Stimulated activated CD8-positive, alpha-beta memory T cell treated with anti-CD3 and anti-CD28 coated beads, Interleukin-4, amount 100 ng/mL, for 24 hours (primary cell): ENCODE data around the gene COG5.
A peak's percentile ranks its signal among the peaks of the same experiment; 100 is the strongest.

Source experiments
- DNase-seq: peaks from one replicate; pipeline ENCODE4 v3.0.0-alpha.2; 2020; ENCODE audit warnings: low read depth

The COG5 gene

GRCh38 chr7:107563775-107564552 lies at the start of gene COG5, which contains the start of gene DUS4L:
Gene COG5, minus strand, starts transcription at chr7:107563920. Its CDS starts 24 bp downstream, at chr7:107563896.
Gene DUS4L, plus strand, starts transcription at chr7:107563971. Its CDS starts 3,100 bp downstream, at chr7:107567071.
- DNase-seq = peak; percentile 79

DNA sequence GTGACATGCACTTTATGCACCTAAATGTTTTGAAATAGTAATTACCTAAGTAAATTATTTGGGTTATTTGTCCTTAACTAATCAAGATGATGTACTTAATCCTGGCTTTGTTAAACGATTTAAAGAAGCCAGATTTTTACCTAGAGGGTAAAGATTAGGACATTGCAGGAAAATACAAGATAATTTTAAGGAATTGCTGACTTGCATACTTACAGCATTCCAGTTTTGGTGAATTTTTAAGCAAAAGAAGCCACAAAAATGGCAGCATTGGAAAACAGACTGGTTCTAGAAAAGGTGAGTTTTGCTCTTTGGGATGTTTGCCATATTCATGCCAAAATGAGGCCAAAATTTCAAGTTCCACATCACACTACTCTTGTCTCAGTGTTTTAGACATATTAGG lies 49.7 kb upstream of the COG5 start:
- DNase-seq = no peak

DNA sequence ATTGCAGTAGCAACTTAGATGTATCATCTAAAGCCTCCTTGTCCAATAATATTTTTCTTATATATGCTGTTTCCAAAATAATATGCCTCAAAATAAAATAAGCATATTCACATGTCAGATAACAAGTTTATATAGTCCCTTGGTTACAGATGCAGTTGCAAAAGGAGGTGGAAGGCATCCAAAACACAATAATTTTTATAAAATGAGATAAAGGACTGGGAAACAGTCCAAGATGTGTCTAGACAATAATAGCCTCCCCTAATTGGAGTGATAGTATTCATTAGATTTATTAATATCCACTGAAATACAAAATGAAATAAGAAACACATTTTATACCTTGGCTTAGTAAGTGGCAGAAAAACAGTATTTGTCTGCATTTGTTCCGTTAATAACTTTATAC lies 46.6 kb upstream of the COG5 start:
- DNase-seq = no peak

- DNase-seq = no peak
These were observed 46.1 kb upstream of the COG5 start for GRCh38 chr7:107609811-107610261.

- DNase-seq = no peak
These were observed 42.6 kb upstream of the COG5 start for GRCh38 chr7:107606303-107606702.

GRCh38 chr7:107605218-107605815 lies 41.6 kb upstream of the COG5 start:
- no peak for DNase-seq

DNA sequence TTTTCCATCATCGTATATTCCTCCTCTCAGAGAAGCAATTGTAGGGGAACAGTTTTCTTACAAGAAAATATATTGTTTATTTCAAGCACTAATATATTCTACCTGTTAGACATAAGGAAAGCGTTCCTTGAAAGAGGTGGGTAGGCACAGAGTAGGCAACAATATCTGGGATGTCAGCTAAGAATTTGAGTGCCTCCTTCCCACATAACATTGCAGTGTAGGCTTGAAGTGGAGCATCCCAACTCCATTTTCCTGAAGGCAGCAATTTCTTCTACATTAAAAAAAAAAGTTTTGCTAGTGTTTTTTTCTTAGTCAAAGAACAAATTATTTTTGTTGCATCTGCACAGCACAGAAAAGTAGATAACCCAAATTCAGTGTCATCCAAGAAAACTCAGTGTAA lies 37.1 kb upstream of the COG5 start:
- DNase-seq = no peak

DNA sequence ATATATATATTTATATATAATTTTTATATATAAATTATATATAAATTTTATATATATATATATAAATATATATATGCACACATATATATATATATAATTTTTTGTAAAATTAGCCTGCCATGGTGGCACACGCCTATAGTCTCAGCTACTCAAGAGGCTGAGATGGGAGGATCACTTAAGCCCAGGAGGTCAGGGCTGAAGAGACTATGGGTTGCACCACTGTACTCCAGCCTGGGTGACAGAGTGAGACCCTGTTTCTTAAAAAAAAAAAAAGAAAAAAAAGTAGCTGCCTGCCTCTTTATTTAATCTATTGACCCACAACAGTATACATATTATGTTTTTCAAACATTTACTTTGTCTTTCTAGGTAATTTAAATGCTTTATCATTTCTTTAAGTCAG lies 35.5 kb upstream of the COG5 start:
- no peak for DNase-seq

GRCh38 chr7:107597953-107598352 lies 34.2 kb upstream of the COG5 start:
- DNase-seq = no peak

- no peak for DNase-seq
These were observed 33.8 kb upstream of the COG5 start for GRCh38 chr7:107597582-107597916.

DNA sequence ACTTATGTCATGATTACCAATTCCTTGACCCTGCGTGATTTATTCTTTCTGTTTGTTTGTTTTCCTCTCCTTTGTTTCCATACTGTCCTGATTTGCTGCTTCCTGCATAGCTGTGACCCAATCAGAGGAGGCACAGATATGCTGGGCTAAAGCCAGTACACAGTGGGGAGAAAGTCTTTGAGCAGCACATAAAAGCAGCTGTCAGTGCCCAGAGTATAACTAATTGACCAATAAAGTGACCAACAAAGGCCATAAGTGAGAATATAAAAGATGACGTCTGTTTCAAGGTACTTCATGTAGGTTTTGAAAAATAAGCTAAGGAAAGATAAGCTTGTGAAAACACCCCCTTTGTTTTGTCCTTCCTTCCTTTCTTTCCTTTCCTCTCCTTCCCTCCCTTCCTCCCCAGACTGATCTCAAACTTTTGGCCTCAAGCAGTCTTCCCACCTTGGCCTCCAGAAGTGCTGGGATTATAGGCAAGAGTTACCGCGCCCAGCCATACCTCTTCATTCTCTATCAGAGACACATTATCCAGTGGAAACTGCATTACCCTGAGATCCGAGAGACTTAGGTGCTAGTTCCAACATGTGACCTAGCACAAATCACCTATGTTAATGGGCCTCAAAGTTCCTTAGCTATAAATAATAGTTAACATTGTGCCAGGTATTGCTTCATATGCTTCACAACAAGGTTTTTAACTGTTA lies 33.3 kb upstream of the COG5 start:
- DNase-seq = no peak

GRCh38 chr7:107594961-107595737 lies 31.4 kb upstream of the COG5 start:
- DNase-seq = no peak

DNA sequence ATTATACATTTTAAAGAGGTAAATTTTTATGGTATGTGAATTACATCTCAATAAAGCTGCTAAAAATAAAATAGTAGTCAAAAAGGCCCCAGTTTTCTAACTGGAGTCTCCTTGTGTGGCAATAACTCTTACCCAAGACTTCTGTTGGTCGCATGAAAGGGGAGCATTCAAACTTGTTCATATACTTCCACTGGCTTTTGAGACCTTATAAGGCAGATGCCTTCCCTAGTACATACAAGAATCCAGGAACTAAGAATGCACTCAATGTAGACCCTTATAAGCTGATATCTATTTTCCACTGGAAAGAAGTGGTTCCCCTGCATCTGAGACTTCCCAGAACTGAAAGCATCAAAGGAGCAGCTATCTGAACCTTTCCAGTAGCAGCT lies 29.3 kb upstream of the COG5 start:
- DNase-seq = no peak

DNA sequence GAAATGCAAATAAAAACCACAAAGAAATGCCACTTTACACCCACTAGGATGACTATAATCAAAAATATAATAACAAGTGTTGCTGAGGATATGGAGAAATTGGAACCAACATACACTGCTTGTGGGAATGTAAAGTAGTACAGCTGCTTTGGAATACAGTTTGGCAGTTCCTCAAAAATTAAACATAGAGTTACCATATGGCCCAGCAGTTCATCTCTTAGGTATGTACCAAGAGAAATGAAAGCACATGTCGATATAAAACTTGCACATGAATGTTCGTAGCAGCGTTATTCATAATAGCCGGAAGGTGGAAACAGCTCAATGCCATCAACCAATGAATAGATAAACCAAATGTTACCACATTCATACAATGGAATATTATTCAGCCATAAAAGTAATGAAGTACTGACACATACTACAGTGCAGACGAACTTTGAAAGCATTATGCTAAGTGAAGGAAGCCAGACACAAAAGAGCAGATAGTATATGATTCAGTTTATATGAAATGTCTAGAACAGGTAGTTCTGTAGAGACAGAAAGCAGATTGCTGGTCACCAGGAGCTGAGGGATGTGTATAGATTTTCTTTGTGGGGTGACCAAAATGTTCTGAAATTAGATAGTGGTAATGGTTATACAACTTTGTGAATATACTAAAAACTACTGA lies 28.8 kb upstream of the COG5 start:
- no peak for DNase-seq

DNA sequence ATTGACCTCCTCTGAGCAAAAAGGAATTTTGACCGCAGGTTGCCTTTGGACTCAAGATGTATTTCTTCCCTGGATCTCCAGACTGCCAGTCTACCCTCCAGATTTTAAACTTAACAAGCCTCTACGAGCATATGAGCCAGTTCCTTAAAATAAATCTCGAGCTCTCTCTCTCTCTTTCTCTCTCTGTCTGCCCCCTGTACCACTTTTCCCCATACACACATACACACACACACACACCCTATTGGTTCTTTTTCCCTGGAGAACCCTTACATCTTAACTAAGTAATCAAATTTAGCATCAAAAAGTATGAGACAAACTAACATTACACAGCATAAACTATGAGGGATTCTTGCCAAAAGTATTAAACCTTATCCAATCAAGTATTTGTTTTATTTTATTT lies 27.7 kb upstream of the COG5 start:
- no peak for DNase-seq

DNA sequence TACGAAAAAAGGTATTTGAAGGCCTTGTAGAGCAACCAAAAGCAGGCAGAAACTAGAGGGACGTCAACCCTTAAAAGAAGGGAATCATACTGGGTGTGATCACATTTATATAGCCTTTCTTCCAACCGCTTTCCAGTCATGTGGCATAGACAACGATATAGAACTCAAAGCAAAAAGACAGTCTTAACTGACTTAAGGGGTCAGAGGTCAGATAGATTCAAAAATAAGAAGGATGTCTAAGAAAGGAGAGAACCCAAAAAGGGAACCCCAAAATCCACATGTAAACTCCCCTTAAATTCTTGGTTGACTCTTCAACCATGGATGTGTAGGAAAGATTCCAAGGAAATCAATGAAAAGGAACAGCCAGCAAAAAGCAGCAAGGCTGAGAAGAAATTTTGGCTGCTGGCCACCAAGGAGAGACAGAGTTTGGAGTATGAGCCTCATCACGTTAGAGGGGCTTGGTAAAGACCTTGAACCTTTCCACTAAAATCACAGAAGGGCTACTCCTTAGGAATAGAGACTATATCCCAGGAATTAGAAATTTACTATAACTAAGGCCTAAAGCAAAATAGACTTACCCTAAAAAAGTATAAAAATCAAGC lies 24.9 kb upstream of the COG5 start:
- no peak for DNase-seq

DNA sequence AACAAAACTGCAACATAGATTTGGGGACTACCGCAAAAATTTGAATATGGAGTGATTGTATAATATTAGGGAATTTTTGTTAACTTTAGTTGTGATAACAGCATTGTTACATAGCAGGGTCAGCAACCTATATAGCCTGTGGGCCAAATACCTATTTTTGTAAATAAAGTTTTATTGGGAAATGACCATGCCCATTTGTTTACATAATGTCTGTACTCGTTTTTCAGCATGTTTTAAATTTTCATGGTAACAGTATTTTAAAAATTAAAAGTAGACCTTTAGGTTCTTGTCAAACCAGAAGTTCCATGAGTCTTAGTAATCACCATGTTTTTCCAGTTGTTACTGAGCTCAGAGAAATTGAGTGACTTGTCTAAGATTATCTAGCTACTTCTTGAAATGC lies 21.0 kb upstream of the COG5 start:
- DNase-seq = no peak

GRCh38 chr7:107582875-107583274 lies 19.2 kb upstream of the COG5 start:
- DNase-seq = no peak

DNA sequence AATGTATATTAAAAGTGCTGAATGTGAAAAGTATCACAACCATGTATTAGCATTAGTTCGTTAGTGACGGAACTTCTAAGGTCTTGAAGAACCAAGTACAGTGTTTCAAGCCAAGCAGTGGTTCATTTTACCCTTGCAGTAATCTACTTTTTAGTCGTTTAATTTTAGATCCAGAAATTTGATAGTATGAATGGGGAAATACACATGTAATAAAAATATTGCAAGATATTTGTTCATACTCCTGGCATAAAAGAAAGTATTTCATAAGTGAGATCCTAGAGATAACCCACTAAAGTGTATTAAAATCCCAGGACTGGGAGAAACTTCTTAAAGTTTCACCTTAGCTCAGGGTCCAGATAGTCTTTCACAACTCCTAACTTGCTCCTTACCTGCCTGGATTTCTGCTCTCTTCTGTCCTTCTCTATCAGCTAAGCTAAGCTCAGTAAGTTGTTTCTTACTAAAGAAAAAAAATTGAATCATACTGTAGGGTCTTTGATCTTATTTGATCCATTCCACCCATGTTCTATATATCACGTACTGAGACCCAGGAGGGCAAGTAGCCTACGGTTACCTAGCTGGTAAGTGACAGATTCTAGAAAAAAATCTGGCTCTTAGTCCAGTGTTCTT lies 17.8 kb upstream of the COG5 start:
- DNase-seq = no peak

DNA sequence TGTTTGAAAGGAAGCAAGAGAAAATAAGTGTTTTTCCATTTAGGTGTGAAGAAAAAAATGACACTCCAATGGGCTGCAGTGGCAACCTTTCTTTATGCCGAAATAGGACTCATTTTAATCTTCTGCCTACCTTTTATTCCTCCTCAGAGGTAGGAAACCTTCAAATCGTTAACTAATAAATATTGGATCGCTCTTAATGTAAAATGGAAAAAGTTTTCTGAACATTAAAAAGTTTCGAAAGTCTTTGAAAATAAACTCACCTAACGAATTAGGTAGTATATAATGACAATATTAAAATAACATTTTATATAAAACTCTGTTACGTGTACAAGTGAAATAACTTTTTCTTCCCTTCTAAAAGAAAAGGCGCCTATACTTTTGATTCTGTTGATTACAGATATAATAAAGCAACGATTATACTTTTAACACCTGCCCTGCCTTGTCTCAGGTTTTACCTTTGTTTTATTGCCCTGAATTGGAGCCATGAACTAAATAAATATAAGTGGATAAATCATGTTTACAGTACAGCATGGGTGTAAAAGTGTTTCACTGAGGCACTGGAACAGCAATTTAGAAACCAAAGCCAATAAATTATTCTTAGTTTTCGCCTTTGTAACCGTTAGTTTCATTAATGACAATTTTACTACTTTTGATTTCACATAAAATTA lies 17.1 kb upstream of the COG5 start:
- DNase-seq = no peak
